Nephron progenitor cell (in vitro differentiated cells): Measurements from ENCODE around the gene GIPC3.
"Not testable (repeated sequence)": the region's sequence is repeated elsewhere in the genome, so short reads cannot be mapped to it uniquely, and the experiment has no call there.

Experiments
- DNase-seq: peaks from one replicate; pipeline ENCODE4 v3.0.0; 2021
- H3K27ac Mint-ChIP-seq: 2 replicates; pipeline ENCODE4 v1.8.0; 2021; ENCODE audit warnings: mild to moderate bottlenecking, moderate library complexity, mixed read lengths
- H3K27me3 Mint-ChIP-seq: 2 replicates; pipeline ENCODE4 v1.8.0; 2021; ENCODE audit warnings: mild to moderate bottlenecking, low read depth, mixed read lengths; ENCODE audit not compliant: poor library complexity
- H3K36me3 Mint-ChIP-seq: 2 replicates; pipeline ENCODE4 v1.8.0; 2021; ENCODE audit warnings: low read depth, mixed read lengths
- H3K4me1 Mint-ChIP-seq: 2 replicates; pipeline ENCODE4 v1.8.0; 2021; ENCODE audit warnings: mixed read lengths
- H3K4me3 Mint-ChIP-seq: 2 replicates; pipeline ENCODE4 v1.8.0; 2021; ENCODE audit warnings: mild to moderate bottlenecking, moderate library complexity, mixed read lengths
- H3K9me3 Mint-ChIP-seq: 2 replicates; pipeline ENCODE4 v1.8.0; 2021; ENCODE audit warnings: mild to moderate bottlenecking, moderate library complexity, mixed read lengths
- CTCF ChIP-seq: fragments of 200-600 bp; sonication (generic); IDR thresholded peaks from 2 replicates; pipeline ENCODE4 v1.5.0; 2021; ENCODE audit warnings: antibody characterized with exemption

The GIPC3 gene

GRCh38 chr19:3565139-3565538, 20.1 kb upstream of the GIPC3 start:
- H3K9me3 Mint-ChIP-seq: no peaks in the 10 kb centered on the region
- DNase-seq: no peak
- H3K27ac Mint-ChIP-seq: no peak overlapping the region
- H3K4me1 Mint-ChIP-seq: peaks cover 13% of the 10 kb centered on the region
- TF ChIP-seq CTCF: no peak
- H3K36me3 Mint-ChIP-seq: no peaks in the 10 kb centered on the region
- H3K27me3 Mint-ChIP-seq: no peaks in the 10 kb centered on the region
- no peak overlapping the region for H3K4me3 Mint-ChIP-seq

GRCh38 chr19:3570042-3570441, 15.2 kb upstream of the GIPC3 start:
- H3K4me3 Mint-ChIP-seq: not testable (repeated sequence)
- peaks cover 31% of the 10 kb centered on the region for H3K4me1 Mint-ChIP-seq

GRCh38 chr19:3570606-3571011, 14.7 kb upstream of the GIPC3 start:
- H3K4me1 Mint-ChIP-seq: peaks cover 32% of the 10 kb centered on the region
- peaks cover 19% of the 10 kb centered on the region for H3K36me3 Mint-ChIP-seq
- no peak for TF ChIP-seq CTCF
- H3K4me3 Mint-ChIP-seq: no peak overlapping the region
- DNase-seq: no peak
- H3K9me3 Mint-ChIP-seq: no peaks in the 10 kb centered on the region
- peaks cover 16% of the 10 kb centered on the region for H3K27me3 Mint-ChIP-seq
- H3K27ac Mint-ChIP-seq: peak overlapping the region; percentile 48

More at GRCh38 chr19:3570042-3570441, 15.2 kb upstream of the GIPC3 start:
- Mint-ChIP-seq H3K27me3 (peaks cover 11% of the 10 kb centered on the region), H3K36me3 (peaks cover 14% of the 10 kb centered on the region)
- H3K27ac Mint-ChIP-seq, DNase-seq, H3K9me3 Mint-ChIP-seq: not testable (repeated sequence)

GRCh38 chr19:3572132-3572854, 13.0 kb upstream of the GIPC3 start:
- peak overlapping the region; percentile 62 for H3K4me3 Mint-ChIP-seq
- DNase-seq: peak; percentile 99
- H3K9me3 Mint-ChIP-seq: no peaks in the 10 kb centered on the region
- H3K27me3 Mint-ChIP-seq: peaks cover 33% of the 10 kb centered on the region
- TF ChIP-seq CTCF: no peak
- peaks cover 41% of the 10 kb centered on the region for H3K4me1 Mint-ChIP-seq
- no peak overlapping the region for H3K27ac Mint-ChIP-seq
- H3K36me3 Mint-ChIP-seq: peaks cover 20% of the 10 kb centered on the region

GRCh38 chr19:3572855-3573161, 12.5 kb upstream of the GIPC3 start, which contains the start of gene HMG20B:
Gene HMG20B, plus strand, starts transcription at chr19:3572944. Its CDS starts 366 bp downstream, at chr19:3573310.
- H3K4me1 Mint-ChIP-seq: peaks cover 41% of the 10 kb centered on the region
- no peaks in the 10 kb centered on the region for H3K9me3 Mint-ChIP-seq
- no peak for TF ChIP-seq CTCF
- peak within 1 kb of the TSS; percentile 79 for H3K4me3 Mint-ChIP-seq
- peaks cover 20% of the 10 kb centered on the region for H3K36me3 Mint-ChIP-seq
- peaks cover 38% of the 10 kb centered on the region for H3K27me3 Mint-ChIP-seq
- DNase-seq: no peak
- H3K27ac Mint-ChIP-seq: no peak within 1 kb of the TSS

GRCh38 chr19:3573162-3573857, 12.0 kb upstream of the GIPC3 start:
- TF ChIP-seq CTCF: no peak
- H3K27ac Mint-ChIP-seq: no peak overlapping the region
- H3K27me3 Mint-ChIP-seq: peaks cover 43% of the 10 kb centered on the region
- peaks cover 20% of the 10 kb centered on the region for H3K36me3 Mint-ChIP-seq
- peak; percentile 54 for DNase-seq
- peaks cover 41% of the 10 kb centered on the region for H3K4me1 Mint-ChIP-seq
- H3K9me3 Mint-ChIP-seq: no peaks in the 10 kb centered on the region
- H3K4me3 Mint-ChIP-seq: peak overlapping the region; percentile 79
